IMR-90 (cell line): ENCODE measurements around the gene CDCA4. TPM values are rescaled to one million over a fixed set of nuclear protein-coding genes. Genes with fewer than 3 reads are reported as not detected.

Experiments
- ATAC-seq: fragments of 200-7000 bp; cut with Tn5 transposase; 2 replicates; pipeline ENCODE4 v1.9.1; 2020; ENCODE audit warnings: low read depth, mild to moderate bottlenecking, moderate library complexity
- BruUV-seq: library from RNA; stranded (reverse); fragments of 400-500 nt; replicated peaks from 2 replicates; lab custom pipeline; 2021; lab: Mats Ljungman, UMichigan
- CTCF ChIA-PET: fragments of 300-600 bp; formaldehyde crosslinking; extraction: SDS; loops from one replicate; lab custom pipeline; 2021; ENCODE audit warnings: antibody characterized with exemption; lab: Yijun Ruan, JAX
- POLR2A ChIA-PET: fragments of 300-600 bp; sonication (Branson Sonifier 250); formaldehyde crosslinking; loops from one replicate; lab custom pipeline; 2022; ENCODE audit warnings: antibody characterized with exemption; ENCODE audit not compliant: unreplicated experiment; lab: Charles Lee
- DNase-seq: peaks from one replicate; pipeline ENCODE4 v3.0.0; 2013
- H2AFZ ChIP-seq: replicated peaks from 2 replicates; pipeline ENCODE3; 2013; ENCODE audit warnings: low read length, mild to moderate bottlenecking; ENCODE audit not compliant: poor library complexity
- H2AK5ac ChIP-seq: 2 replicates; pipeline ENCODE4 v1.6.1; 2013; ENCODE audit warnings: low read depth, low read length, inconsistent platforms
- H2AK9ac ChIP-seq: replicated peaks from 2 replicates; pipeline ENCODE3; 2013; ENCODE audit warnings: mild to moderate bottlenecking, low read depth, low read length, moderate library complexity; ENCODE audit not compliant: poor library complexity
- H2BK120ac ChIP-seq: 2 replicates; pipeline ENCODE4 v1.6.1; 2013; ENCODE audit warnings: low read depth, low read length, inconsistent platforms
- H2BK15ac ChIP-seq: 3 replicates; pipeline ENCODE4 v1.6.1; 2013; ENCODE audit warnings: low read depth, low read length, inconsistent platforms
- H2BK20ac ChIP-seq: 2 replicates; pipeline ENCODE4 v1.6.1; 2013; ENCODE audit warnings: low read depth, mild to moderate bottlenecking, inconsistent platforms, low read length, moderate library complexity
- H2BK5ac ChIP-seq: 2 replicates; pipeline ENCODE4 v1.6.1; 2013; ENCODE audit warnings: mild to moderate bottlenecking, low read depth, low read length, inconsistent platforms; ENCODE audit not compliant: poor library complexity, severe bottlenecking
- H3K14ac ChIP-seq: replicated peaks from 2 replicates; pipeline ENCODE4 v1.6.1; 2013; ENCODE audit warnings: low read depth, low read length, inconsistent platforms
- H3K18ac ChIP-seq: 2 replicates; pipeline ENCODE4 v1.6.1; 2013; ENCODE audit warnings: low read depth, low read length, control low read depth
- H3K23ac ChIP-seq: 2 replicates; pipeline ENCODE4 v1.6.1; 2013; ENCODE audit warnings: low read depth, low read length, inconsistent platforms
- H3K27ac ChIP-seq: 2 replicates; pipeline ENCODE4 v1.5.1; 2013; ENCODE audit warnings: mild to moderate bottlenecking, control low read depth, low read length; ENCODE audit not compliant: insufficient read depth
- H3K27me3 ChIP-seq: 2 replicates; pipeline ENCODE4 v1.6.1; 2013; ENCODE audit warnings: low read length; ENCODE audit not compliant: control insufficient read depth, insufficient read depth
- H3K36me3 ChIP-seq: 2 replicates; pipeline ENCODE4 v1.6.1; 2013; ENCODE audit warnings: low read length, mixed read lengths; ENCODE audit not compliant: control insufficient read depth, insufficient read depth
- H3K4ac ChIP-seq: 2 replicates; pipeline ENCODE4 v1.6.1; 2013; ENCODE audit warnings: low read depth, low read length, inconsistent platforms
- H3K4me1 ChIP-seq: 2 replicates; pipeline ENCODE4 v1.6.1; 2013; ENCODE audit warnings: low read length, mixed read lengths; ENCODE audit not compliant: control insufficient read depth, insufficient read depth
- H3K4me2 ChIP-seq: 2 replicates; pipeline ENCODE4 v1.6.1; 2013; ENCODE audit warnings: low read depth, mild to moderate bottlenecking, control low read depth, low read length, moderate library complexity
- H3K4me3 ChIP-seq: 2 replicates; pipeline ENCODE4 v1.5.1; 2013; ENCODE audit warnings: low read depth, mild to moderate bottlenecking, control low read depth, low read length, moderate library complexity; ENCODE audit not compliant: insufficient read depth
- H3K56ac ChIP-seq: 2 replicates; pipeline ENCODE4 v1.6.1; 2013; ENCODE audit warnings: low read length, inconsistent platforms; ENCODE audit not compliant: insufficient read depth; ENCODE audit errors: extremely low read depth
- H3K79me1 ChIP-seq, 2 experiments: 2 replicates each; pipeline ENCODE4 v1.6.1; 2013; ENCODE audit warnings: low read length in 2 of 2, inconsistent platforms in 1 of 2, low read depth in 1 of 2
- H3K9ac ChIP-seq: 2 replicates; pipeline ENCODE4 v1.6.1; 2013; ENCODE audit warnings: low read depth, low read length, control low read depth
- H3K9me1 ChIP-seq: 2 replicates; pipeline ENCODE4 v1.6.1; 2013; ENCODE audit warnings: low read length, inconsistent platforms; ENCODE audit not compliant: insufficient read depth
- H3K9me3 ChIP-seq: 2 replicates; pipeline ENCODE4 v1.6.1; 2013; ENCODE audit warnings: low read length; ENCODE audit not compliant: control insufficient read depth, insufficient read depth
- H4K20me1 ChIP-seq: 2 replicates; pipeline ENCODE4 v1.6.1; 2013; ENCODE audit warnings: low read length, inconsistent platforms; ENCODE audit not compliant: insufficient read depth
- H4K5ac ChIP-seq: 2 replicates; pipeline ENCODE4 v1.6.1; 2013; ENCODE audit warnings: mild to moderate bottlenecking, low read depth, low read length, control low read depth
- H4K8ac ChIP-seq, 2 experiments: 2 replicates each; pipeline ENCODE4 v1.6.1; 2013; ENCODE audit warnings: low read depth in 2 of 2, low read length in 2 of 2, control low read depth in 1 of 2, inconsistent platforms in 1 of 2
- H4K91ac ChIP-seq: 2 replicates; pipeline ENCODE4 v1.6.1; 2013; ENCODE audit warnings: low read depth, low read length, inconsistent platforms; ENCODE audit not compliant: insufficient read depth
- BHLHE40 ChIP-seq: fragments of 150-350 bp; IDR thresholded peaks from 2 replicates; pipeline ENCODE4 v1.6.1; 2016; ENCODE audit warnings: mild to moderate bottlenecking, low read depth, low read length
- CHD1 ChIP-seq: IDR thresholded peaks from 2 replicates; pipeline ENCODE4 v1.6.1; 2012; ENCODE audit warnings: low read depth, low read length, improper control_type of control experiment
- FOS ChIP-seq: fragments of 150-350 bp; IDR thresholded peaks from 2 replicates; pipeline ENCODE4 v1.6.1; 2016; ENCODE audit warnings: low read depth, low read length
- MAFK ChIP-seq: IDR thresholded peaks from 2 replicates; pipeline ENCODE4 v1.6.1; 2012; ENCODE audit warnings: low read depth, low read length, improper control_type of control experiment
- MAZ ChIP-seq: IDR thresholded peaks from 2 replicates; pipeline ENCODE4 v1.6.1; 2012; ENCODE audit warnings: low read depth, mild to moderate bottlenecking, low read length, improper control_type of control experiment, moderate library complexity, borderline replicate concordance
- NFE2L2 ChIP-seq: fragments of 150-350 bp; IDR thresholded peaks from 2 replicates; pipeline ENCODE4 v1.6.1; 2016; ENCODE audit warnings: low read depth, mild to moderate bottlenecking, low read length
- POLR2A ChIP-seq: IDR thresholded peaks from 2 replicates; pipeline ENCODE4 v1.6.1; 2012; ENCODE audit warnings: mild to moderate bottlenecking, low read depth, low read length
- SMC3 ChIP-seq: fragments of 150-350 bp; IDR thresholded peaks from 2 replicates; pipeline ENCODE4 v1.6.1; 2016; ENCODE audit warnings: low read depth, mild to moderate bottlenecking, antibody characterized with exemption, low read length, moderate library complexity
- USF2 ChIP-seq: fragments of 150-350 bp; IDR thresholded peaks from 2 replicates; pipeline ENCODE4 v1.6.1; 2017; ENCODE audit warnings: mild to moderate bottlenecking, antibody characterized with exemption, low read length, low read depth
- WGBS, 2 experiments: methylation state at CpG; one replicate each; pipeline versions ENCODE4 v1.1.5 to v1.1.7; 2013; ENCODE audit warnings: missing lambda C conversion rate in 2 of 2; ENCODE audit not compliant: insufficient read length in 1 of 2; ENCODE audit errors: extremely low coverage in 2 of 2; 5-methylcytosine and 5-hydroxymethylcytosine counted together
- dilution Hi-C: fragments of 300-500 bp; cut with HindIII; formaldehyde crosslinking; loops from one replicate; pipeline ENCODE4 v1.14.3; 2018; ENCODE audit warnings: low sequenced_read_pairs; ENCODE audit not compliant: unreplicated experiment
- in situ Hi-C: fragments of 300-500 bp; cut with MboI; formaldehyde crosslinking; loops from 3 replicates; pipeline ENCODE4 v1.14.3; 2019; ENCODE audit warnings: low sequenced_read_pairs, inconsistent platforms, mixed read lengths
- intact Hi-C: fragments of 100-400 bp; cut with micrococcal nuclease; formaldehyde crosslinking; loops from 2 replicates; pipeline ENCODE4 v1.10.0; 2022
- polyA plus RNA-seq, 3 experiments: library from polyadenylated mRNA; depleted of rRNA; stranded (reverse); fragments of >200 nt; gene quantifications; 2 replicates each; pipeline ENCODE4 v1.2.3, GENCODE V29; 2012; ENCODE audit warnings: low replicate concordance in 1 of 3
- total RNA-seq: library from RNA; depleted of rRNA; stranded (reverse); fragments of >200 nt; gene quantifications from 2 replicates; pipeline ENCODE4 v1.2.3, GENCODE V29; 2012

Gene CDCA4
- total and polyA plus RNA-seq, 2 of the 4 experiments (the other 2 are of a cell fraction), result 17.7 to 18.6 TPM

- H2BK5ac ChIP-seq, result no peak overlapping the region
- no peak overlapping the region for H2BK20ac ChIP-seq
- H4K20me1 ChIP-seq, result peaks cover 11% of the 10 kb centered on the region
- H2AK9ac ChIP-seq, result no peak overlapping the region
- no peak for ATAC-seq
- H4K91ac ChIP-seq, result no peak overlapping the region
- in situ Hi-C loops, result no loop called here
- ChIA-PET CTCF (no interaction called here), POLR2A (interaction anchor here (0.5 kb wide), 1 partner anchor 20 kb away, joined by 6 read pairs; no protein-coding TSS in a partner anchor)
- H3K27me3 ChIP-seq, result no peaks in the 10 kb centered on the region
- no peak for DNase-seq
- no peaks in the 10 kb centered on the region for H3K9me1 ChIP-seq
- H3K4me1 ChIP-seq, result no peaks in the 10 kb centered on the region
- no peak overlapping the region for H4K5ac ChIP-seq
- no peak overlapping the region for H3K27ac ChIP-seq
- H3K9ac ChIP-seq, result no peak overlapping the region
- H3K18ac ChIP-seq, result no peak overlapping the region
- H2AFZ ChIP-seq, result no peak overlapping the region
- H3K4me3 ChIP-seq, result no peak overlapping the region
- H2BK120ac ChIP-seq, result no peak overlapping the region
- peaks cover 17% of the 10 kb centered on the region for H3K36me3 ChIP-seq
- no peak overlapping the region for H2AK5ac ChIP-seq
- TF ChIP-seq BHLHE40 (no peak), CHD1 (no peak), MAFK (no peak), NFE2L2 (no peak), SMC3 (no peak), POLR2A (no peak), FOS (no peak), USF2 (no peak), MAZ (no peak)
- peaks cover 18 to 32% of the 10 kb centered on the region in 2 experiments for H3K79me1 ChIP-seq
- H3K9me3 ChIP-seq, result no peaks in the 10 kb centered on the region
- no peak overlapping the region for H3K23ac ChIP-seq
- WGBS, 2 experiments, result 94% methylated on average over 16 of the region's 20 CpGs; no CpG with 5 or more reads in 1 of the 2 experiments
- H3K4ac ChIP-seq, result no peak overlapping the region
- no TSS peak for BruUV-seq
- intact Hi-C loops, result no loop called here
- no peak overlapping the region for H3K56ac ChIP-seq
- no peak overlapping the region for H3K14ac ChIP-seq
- H3K4me2 ChIP-seq, result no peak overlapping the region
- dilution Hi-C loops, result no loop called here
- no peak overlapping the region for H2BK15ac ChIP-seq
- no peak overlapping the region for H4K8ac ChIP-seq
Measured at GRCh38 chr14:105005329-105005928, 15.5 kb downstream of the CDCA4 start.
